Activated naive CD4-positive, alpha-beta T cell treated with Interleukin-2 at 50 U/mL for 16 hours (primary cell): ENCODE data around the gene VPS33B.
A peak's percentile ranks its signal among the peaks of the same experiment; 100 is the strongest.

Experiments
- DNase-seq: peaks from one replicate; pipeline ENCODE4 v3.0.0-alpha.2; 2020

VPS33B gene

DNA sequence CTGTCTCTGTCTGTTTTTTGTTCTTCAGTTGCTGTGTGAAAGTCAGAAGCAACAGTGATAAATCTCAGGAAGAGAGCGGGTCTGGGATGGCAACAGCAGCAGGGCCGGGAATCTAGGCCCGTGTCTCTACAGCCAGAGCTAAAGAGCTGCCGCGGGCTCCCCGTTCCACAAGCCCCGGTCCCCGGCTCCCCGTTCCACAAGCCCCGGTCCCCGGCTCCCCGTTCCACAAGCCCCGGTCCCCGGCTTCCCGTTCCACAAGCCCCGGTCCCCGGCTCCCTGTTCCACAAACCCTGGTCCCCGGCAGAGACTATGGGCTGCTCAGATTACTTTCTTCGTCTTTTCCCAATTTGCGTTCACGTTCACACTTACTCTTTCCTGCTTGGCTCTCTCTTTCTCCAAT is 48.2 kb downstream of the VPS33B start:
- DNase-seq: no peak

DNA sequence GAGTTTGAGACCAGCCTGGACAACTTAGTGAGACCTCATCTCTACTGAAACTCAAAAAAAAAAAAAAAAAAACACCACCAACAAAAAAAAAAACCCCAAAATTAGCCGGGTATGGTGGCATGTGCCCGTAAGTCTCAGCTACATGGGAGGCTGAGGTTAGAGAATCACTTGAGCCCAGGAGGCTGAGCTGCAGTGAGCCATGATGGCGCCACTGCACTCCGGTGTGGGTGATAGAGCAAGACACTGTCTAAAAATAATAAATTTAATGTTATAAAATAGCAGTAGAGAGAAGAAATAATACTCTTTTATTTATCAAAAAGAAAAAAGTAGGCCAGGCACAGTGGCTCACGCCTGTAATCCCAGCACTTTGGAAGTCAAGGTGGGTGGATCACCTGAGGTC is 50.3 kb downstream of the VPS33B start:
- no peak for DNase-seq

DNA sequence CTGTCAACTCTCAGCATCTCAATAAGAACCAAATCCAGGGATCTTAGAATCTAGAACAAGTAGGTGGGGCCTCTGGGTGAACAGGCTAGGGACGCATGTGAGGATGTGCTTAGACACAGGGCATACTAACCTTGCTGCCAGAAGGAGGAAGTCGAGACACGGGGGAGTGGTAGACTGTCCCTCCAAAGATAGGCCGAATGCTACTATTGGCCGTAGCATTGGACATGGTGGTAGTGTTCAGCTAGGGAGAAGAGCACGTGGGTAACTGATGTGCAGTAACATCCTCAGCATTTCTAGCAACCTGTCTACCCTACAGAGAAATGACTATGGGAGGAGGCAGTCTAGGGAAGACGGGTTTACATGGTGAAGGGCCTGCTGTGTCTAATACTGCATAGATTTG is 52.1 kb downstream of the VPS33B start:
- DNase-seq: no peak

DNA sequence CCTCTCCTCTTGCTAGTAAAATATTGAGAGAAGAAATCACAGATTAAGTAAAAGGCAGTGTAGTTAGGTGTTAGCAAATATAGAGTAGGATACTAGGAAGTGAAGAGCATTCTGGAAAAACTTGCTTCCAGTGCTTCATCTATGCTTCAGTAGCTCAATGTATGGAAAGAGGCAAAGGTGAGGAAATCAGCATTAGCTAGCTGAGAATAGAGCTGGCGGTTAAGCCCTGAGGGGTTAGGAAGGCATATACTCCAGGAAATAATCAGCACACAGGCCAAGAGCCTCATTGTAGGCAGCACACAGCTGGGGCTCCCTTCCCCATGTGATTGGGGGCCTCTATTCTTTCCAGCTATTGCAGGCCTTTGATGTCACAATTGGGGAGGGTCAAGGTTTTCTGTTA is 54.0 kb downstream of the VPS33B start:
- DNase-seq: no peak

DNA sequence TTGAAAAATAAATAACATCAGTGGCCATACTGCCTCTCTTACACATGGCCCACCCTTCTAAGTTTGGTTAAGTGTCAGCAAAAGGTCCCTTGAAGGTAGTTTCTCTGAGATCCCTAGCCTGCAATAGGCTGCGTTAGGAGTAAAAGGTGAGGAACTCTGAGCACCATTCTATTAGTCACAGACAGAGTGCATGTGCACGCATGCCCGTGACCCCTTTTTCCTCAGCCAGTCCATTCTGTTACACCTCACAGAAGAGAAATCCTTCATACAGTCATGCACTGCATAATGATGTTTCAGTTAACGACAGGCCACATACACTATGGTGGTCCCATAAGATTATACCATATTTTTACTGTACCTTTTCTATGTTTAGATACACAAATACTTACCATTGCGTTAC is 55.2 kb downstream of the VPS33B start:
- DNase-seq: no peak

DNA sequence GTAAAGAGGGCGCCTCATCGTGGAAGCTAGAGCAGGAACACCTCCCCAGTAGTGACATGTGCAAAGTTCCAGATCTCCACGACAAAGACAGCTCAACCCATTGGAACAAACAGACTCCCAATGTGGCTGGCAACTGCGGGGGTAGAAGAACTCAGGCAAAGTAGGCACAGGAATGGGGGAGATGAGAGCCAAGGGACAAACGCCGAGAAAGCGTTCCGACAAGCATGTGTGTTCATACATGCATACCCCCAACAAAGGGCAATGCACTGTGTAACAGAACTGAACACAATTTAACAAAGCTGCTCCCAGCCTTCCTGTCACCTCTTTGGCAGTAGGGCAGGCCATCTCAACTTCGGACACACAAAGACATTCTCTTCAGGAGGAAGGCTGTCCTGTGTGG is 56.1 kb downstream of the VPS33B start:
- no peak for DNase-seq

DNA sequence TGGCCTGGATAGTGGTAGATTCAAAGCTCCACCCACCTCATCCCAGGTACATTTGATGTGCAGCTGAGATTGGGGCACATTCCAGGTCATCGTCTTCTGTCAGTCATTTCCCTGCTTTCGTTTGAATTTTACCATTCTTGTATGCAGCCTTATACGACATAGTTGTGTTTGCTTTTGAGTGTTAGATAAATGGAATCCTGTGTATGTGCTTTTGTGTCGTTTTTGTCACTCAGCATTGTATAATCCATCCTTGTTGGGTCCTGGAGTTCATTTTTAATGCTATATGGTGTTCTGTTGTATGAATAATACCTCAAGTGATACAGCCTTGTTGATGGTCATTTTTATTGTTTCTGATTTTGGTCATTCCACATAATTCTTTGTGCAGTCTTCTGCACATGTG is 60.4 kb downstream of the VPS33B start:
- DNase-seq: no peak

DNA sequence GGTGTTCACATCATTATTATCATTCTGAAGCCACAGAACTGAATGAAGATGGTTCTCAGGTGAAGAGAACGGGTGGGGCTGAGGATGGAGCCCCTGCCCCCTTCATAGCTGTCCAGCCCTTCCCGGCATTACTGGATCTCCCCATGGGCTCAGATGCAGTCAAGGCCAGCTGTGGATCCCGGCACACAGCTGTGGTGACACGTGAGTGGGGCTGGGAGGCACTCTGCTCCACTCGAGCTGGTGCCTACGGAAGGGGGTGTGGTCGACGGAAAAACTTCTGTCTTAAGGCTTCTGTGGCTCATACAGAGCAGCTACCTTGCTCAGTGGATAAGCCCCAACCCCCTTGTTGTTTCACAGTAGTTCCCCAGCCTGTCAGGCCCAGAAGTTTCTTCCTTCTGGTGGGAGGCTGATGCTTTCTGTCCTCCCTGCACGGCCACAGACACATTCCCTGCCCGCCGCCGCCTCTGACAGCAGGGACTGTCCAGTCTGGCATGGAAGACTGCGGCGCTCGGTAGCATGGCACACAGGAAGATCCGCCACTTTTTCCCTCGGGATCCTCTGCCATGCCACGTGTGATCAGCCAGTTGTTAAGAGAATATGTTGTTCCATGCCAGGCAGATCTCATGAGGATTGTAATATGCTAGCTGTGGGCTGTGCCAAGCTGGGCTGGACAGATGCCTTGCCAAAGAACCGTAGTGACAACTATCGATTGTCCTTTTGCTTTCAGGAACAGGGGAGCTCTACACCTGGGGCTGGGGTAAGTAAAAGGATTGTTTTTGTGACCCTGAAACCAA is 61.9 kb downstream of the VPS33B start:
- DNase-seq: no peak

DNA sequence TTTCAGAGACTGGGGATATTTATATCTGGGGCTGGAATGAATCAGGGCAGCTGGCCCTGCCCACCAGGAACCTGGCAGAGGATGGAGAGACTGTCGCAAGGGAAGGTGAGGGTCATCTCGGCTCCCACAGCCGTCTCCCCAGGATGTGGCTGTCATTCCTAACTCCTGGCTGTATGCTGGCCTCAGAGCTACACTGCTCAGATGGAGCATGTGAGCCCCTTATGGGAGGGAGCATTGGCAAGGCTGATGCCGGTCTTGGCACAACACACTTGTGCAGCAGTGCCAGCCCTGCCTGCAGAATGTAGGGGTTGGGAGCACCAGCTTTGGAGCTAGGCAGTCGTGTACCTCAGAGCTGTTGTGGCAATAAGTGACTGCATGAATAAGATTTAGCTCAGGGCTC is 62.5 kb downstream of the VPS33B start:
- DNase-seq: no peak

DNA sequence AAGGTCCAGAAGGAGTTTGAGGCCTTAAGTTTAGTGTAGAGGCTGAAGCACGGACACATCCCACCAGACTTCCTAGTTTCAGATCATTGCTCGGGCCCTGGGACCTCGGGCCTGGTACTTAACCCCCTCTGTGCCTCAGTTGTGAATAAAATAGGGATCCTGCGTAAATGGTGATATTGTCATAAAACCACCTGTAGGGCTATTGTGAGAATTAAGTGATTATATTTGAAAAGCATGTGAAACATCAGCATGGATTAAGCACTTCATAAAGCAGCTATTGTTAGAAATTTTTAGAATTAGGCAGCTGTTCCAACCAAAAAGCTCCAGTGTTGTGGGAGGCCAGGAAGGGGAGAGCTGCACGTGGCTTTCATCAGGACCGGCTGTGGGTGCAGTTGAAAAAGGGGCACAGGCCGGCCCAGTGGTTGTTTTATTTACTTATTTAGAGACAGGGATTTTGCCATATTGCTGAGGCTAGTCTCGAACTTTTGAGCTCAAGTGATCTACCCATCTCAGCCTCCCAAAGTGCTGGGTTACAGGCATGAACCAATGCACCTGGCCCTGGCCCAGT is 63.3 kb downstream of the VPS33B start:
- DNase-seq: no peak

DNA sequence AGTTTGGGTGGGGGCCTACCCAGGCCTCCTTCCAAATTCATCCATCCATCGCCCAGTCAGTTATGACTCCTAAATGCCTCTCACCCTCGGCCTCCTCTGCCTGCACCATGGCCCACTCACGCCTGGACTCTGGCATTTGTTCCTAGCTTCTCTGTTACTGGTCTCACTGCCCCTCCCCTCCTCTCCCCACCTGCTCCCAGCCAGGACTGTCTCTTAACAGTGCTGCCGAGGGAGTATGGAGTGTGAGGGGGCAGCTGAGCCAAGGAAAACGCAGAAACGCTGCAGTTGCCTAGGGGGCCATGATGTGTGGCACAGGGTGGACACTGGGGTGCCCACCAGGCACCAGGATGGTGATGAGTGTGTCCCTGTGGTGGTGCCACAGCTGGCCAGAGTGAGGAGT is 64.6 kb downstream of the VPS33B start:
- DNase-seq: no peak

DNA sequence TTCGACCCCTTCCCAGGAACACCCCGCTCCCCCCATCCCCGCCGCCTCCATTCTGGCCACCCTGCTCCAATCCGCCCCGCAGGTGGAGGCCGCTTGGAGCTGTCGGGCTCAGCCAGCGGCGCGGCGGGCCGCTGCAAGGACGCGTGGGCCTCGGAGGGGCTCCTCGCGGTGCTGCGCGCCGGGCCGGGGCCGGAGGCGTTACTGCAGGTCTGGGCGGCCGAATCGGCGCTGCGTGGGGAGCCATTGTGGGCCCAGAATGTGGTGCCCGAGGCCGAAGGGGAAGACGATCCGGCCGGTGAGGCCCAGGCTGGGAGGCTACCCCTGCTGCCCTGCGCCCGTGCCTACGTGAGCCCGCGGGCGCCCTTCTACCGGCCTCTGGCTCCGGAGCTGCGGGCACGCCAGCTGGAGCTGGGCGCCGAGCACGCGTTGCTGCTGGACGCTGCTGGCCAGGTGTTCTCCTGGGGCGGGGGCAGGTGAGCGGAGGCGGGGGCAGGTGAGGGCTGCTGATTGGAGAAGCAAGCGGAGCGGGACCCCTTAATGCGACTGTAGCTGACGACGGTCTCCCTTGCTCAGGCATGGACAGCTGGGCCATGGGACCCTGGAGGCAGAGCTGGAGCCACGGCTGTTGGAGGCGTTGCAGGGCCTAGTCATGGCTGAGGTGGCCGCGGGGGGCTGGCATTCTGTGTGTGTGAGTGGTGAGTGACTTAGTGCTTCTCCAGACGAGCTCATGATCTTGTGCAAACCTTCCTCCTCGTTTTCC is 65.2 kb downstream of the VPS33B start:
- DNase-seq: no peak

DNA sequence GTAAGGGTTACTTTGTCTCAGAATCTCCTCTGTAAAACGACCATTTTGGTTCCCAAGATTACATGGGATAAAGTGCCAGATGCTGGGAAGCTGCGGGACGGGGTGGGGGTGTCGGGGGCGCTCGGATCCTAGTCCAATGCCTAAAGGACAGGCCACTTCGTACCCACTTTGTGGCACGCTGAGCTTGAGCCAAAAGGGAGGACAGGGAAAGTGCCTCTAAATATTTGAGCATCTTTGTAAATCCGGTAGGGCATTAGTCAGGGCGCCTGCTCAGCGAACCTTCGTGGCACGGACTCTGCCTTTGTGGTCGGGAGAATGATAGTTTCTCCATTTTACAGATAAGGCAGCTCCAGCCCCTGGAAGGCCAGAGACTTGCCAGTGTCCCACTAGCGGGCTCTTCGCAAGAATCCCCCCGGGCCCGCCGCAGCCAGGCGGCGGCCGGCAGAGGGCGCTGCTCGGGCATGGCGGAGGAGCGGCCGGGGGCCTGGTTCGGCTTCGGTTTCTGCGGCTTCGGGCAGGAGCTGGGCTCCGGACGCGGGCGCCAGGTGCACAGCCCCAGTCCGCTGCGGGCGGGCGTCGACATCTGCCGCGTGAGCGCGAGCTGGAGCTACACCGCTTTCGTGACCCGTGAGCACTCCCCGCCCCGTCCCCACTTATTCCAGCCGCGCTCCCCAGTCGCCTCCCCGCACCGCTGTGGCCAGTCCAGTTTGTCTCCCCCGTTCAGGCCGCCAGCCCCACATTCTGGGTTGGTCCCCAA is 65.9 kb downstream of the VPS33B start:
- peak; percentile 65 for DNase-seq

DNA sequence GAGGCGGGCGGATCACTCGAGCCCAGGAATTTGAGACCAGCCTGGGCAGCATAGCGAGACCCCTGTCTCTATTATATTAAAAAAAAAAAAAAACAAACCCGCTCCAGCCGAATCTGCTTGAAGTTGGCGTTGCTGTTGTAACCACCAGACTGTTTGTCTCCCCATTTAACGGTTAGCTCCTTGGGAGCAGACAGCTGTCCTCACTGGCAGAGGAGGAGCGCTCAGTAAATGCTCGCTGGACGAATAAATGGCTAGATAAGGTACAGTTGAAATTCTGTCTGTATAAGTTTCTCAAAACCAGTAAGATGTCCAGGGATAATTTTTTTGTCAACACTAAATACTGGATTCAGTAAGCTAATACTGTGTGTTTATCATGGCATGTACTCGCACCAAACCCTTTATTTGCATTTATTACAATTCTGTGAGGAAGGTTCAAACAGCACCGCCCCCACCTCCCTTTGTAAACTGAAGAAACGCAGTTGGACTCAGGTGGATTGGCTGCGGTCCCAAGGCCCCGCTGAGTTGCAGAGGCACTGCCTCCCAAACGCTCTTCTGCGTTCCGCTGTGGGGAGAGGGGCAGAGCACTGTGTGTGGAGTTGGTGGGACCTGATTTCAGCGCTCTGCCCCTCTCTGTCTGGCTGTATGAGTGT is 66.6 kb downstream of the VPS33B start:
- no peak for DNase-seq

DNA sequence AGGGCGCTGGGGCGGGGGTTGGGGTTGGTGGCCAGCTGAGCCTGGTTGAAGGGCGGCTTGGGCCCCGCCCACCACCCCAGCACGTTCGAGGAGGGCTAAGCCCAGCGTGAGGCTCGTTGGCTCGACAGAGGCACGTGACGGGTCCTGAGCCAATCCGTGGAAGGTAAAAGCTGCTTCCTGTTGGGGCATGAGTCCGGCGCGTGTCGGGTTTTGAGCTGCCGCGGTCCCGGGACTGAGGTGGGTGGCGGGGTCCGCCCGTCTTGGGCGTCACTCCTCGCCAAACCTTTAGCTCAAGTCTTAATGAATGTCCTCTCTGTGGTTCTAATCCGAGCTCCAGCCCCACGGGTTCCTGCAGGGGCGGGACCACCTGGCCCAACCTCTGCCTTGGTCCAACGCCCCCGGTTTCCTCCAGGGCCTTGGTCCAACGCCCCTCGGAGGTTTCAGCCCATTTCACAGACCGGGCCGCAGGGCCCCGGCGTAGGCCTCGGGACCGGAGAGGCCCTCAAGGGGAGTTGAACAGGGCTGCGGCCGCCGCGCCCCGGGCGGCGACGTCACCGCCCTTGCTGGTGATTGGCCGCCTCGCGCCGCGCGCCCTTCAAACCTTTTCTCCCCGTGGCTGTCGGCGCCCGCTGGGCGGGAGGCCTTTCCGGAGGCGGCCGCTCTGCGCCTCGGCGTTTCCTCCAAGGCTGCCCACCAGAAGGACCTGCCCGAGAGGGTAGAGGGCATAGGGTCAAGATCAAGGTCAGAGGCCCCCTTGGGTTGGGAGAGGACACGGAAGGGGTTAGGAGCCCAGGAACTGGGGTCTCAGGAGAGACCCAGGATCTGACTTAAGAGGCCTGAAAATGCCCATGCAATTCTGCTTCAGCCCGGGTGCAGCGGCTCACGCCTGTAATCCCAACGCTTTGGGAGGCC is 67.4 kb downstream of the VPS33B start, which contains the start of gene RCCD1:
RCCD1 (plus strand) TSS at position 173 of the 912 bp plus-strand sequence. CDS start 1,851 bp downstream, outside the sequence.
- peak; percentile 90 for DNase-seq

DNA sequence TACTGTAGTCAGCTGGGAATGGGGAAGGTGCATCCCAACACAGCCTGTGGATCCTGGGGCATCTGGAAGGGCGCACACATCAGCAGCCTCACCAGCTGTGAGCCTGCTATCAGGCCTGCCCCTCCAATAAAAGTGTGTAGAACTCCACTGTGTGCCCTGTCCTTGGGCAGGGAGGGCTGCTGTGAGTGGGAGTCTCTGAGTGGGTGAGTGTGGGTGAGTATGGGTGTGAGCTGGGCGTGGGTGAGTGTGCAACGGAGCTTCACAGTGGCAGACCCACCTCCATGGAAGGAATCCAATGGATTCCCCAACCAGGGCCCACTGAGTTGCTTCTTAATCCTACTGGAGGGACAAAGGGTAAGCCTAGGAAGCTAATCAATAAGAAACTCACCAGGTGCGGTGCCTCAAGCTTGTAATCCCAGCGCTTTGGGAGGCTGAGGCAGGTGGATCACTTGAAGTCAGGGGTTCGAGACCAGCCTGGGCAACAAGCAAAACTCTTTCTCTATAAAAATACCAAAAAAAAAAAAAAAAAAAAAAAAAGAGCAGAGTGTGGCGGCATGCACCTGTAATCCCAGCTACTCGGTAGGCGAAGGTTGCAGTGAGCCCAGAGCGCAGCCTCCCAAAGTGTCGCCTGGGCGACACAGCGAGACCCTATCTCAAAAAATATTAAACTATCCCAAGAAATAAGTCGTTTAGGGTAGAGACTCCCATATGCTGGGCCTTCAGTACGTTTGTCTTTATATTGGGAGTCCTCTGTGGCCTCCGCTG is 68.3 kb downstream of the VPS33B start:
- no peak for DNase-seq

DNA sequence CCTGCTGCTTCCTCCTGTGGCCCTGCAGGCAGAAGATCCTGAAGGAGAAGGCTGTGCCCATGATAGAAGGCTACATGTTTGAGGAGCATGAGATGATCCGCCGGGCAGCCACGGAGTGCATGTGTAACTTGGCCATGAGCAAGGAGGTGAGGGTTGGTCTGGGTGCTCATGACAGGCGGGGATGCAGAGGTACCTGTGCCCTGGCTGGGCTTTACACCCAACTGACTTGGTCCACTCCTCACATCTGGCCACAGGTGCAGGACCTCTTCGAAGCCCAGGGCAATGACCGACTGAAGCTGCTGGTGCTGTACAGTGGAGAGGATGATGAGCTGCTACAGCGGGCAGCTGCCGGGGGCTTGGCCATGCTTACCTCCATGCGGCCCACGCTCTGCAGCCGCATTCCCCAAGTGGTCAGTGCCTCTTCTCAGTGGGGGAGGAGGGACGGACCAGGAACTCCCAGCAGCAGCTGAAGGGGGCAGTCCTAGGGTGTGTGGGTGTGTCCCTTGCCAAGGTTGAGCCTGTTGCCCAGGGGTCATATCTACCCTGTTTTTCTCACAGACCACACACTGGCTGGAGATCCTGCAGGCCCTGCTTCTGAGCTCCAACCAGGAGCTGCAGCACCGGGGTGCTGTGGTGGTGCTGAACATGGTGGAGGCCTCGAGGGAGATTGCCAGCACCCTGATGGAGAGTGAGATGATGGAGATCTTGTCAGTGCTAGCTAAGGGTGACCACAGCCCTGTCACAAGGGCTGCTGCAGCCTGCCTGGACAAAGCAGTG is 69.3 kb downstream of the VPS33B start:
- no peak for DNase-seq

DNA sequence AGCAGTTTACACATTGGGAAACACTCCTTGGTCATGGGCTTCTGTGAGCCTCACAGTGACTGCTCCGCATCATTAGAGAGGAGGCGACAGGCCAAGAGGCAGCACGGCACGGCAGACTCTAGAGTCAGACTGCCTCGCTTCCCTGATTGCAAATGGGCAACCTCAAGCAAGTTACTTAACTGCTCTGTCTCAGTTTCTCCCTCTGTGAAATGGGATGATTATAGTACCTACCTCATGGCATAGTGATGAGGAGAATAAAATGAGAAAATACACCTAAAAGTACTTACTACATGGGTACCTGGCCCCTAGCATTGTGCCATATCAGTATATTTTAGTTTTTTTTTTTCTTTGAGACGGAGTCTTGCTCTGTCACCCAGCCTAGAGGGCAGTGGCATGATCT is 71.7 kb downstream of the VPS33B start:
- DNase-seq: no peak

DNA sequence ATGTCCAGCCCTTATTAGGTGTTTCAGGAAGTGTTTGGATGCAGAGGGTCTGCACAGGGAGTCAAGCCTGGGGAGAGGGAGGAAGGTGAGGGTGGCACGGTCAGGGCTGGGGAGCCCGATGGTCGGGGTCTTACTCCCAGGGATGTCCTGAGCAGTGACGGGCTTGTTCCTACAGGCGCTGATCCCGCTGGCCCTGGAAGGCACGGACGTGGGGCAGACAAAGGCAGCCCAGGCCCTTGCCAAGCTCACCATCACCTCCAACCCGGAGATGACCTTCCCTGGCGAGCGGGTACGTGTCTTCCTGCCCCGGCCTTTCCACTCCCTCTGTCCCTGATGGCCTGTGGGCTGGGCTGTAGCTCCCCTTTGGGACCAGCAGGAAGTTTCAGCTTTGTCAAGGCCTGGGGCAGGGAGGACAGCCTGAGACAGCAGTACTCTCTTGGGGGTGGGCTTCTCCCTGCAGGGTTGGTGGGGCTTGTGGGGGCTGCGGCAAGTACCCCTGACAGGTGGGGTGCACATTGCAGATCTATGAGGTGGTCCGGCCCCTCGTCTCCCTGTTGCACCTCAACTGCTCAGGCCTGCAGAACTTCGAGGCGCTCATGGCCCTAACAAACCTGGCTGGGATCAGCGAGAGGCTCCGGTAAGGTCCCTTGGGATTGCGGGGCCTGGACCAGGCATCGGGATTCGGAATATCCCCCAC is 72.3 kb downstream of the VPS33B start:
- no peak for DNase-seq
